Naive thymus-derived CD4-positive, alpha-beta T cell (primary cell): ENCODE results near the gene OR4K14. TPM values are rescaled to one million over a fixed set of nuclear protein-coding genes. Genes with fewer than 3 reads are reported as not detected.

Source experiments
- ATAC-seq: fragments of 150-1000 bp; cut with Tn5 transposase; 2 replicates; pipeline ENCODE4 v1.10.0; 2021; ENCODE audit warnings: mild to moderate bottlenecking, moderate library complexity
- CTCF ChIA-PET: fragments of 350-600 bp; sonication (Branson Sonifier 250); formaldehyde crosslinking; loops from one replicate; lab custom pipeline; 2021; ENCODE audit warnings: antibody characterized with exemption; lab: Charles Lee
- POLR2A ChIA-PET: fragments of 350-600 bp; sonication (Branson Sonifier 250); formaldehyde crosslinking; loops from one replicate; lab custom pipeline; 2021; ENCODE audit warnings: antibody characterized with exemption, inconsistent platforms; lab: Charles Lee
- DNase-seq, 9 donors: peaks; one replicate each; pipeline versions ENCODE4 v3.0.0 to v3.0.0-alpha.2; 2020 to 2022; ENCODE audit warnings: mixed read lengths in 1 of 9
- H3K27ac ChIP-seq: one replicate; pipeline ENCODE4 v1.7.0; 2013; ENCODE audit warnings: mild to moderate bottlenecking, low read depth, low read length, moderate library complexity
- H3K27me3 ChIP-seq, 2 donors: one replicate each; pipeline ENCODE4 v1.7.0; 2013; ENCODE audit warnings: low read length in 2 of 2, mild to moderate bottlenecking in 2 of 2, moderate library complexity in 2 of 2; ENCODE audit not compliant: control insufficient read depth in 2 of 2, insufficient read depth in 2 of 2
- H3K36me3 ChIP-seq, 3 experiments: 1 replicate in 2 of 3; 2 replicates in 1 of 3; pipeline ENCODE4 v1.7.0; 2013; ENCODE audit warnings: low read length in 3 of 3, mild to moderate bottlenecking in 3 of 3, moderate library complexity in 1 of 3; ENCODE audit not compliant: insufficient read depth in 3 of 3, control insufficient read depth in 2 of 3
- H3K4me1 ChIP-seq, 2 donors: one replicate each; pipeline ENCODE4 v1.7.0; 2013; ENCODE audit warnings: low read length in 2 of 2, mild to moderate bottlenecking in 2 of 2, moderate library complexity in 1 of 2; ENCODE audit not compliant: control insufficient read depth in 2 of 2, insufficient read depth in 2 of 2
- H3K4me3 ChIP-seq: 2 replicates; pipeline ENCODE4 v1.7.0; 2013; ENCODE audit warnings: mild to moderate bottlenecking, low read length
- H3K9me3 ChIP-seq, 3 experiments: 1 replicate in 2 of 3; 2 replicates in 1 of 3; pipeline ENCODE4 v1.7.0; 2013; ENCODE audit warnings: low read length in 3 of 3; ENCODE audit not compliant: control insufficient read depth in 2 of 3
- H3K27ac Mint-ChIP-seq, 9 donors: one replicate each; pipeline ENCODE4 v1.8.0; 2020 to 2022; ENCODE audit warnings: mixed read lengths in 9 of 9, mild to moderate bottlenecking in 8 of 9, moderate library complexity in 5 of 9, inconsistent platforms in 2 of 9
- H3K27me3 Mint-ChIP-seq, 5 donors: one replicate each; pipeline ENCODE4 v1.8.0; 2021 to 2022; ENCODE audit warnings: mixed read lengths in 5 of 5, mild to moderate bottlenecking in 1 of 5
- H3K36me3 Mint-ChIP-seq, 5 donors: one replicate each; pipeline ENCODE4 v1.8.0; 2020 to 2022; ENCODE audit warnings: mixed read lengths in 5 of 5, mild to moderate bottlenecking in 3 of 5, inconsistent platforms in 1 of 5
- H3K4me1 Mint-ChIP-seq, 7 donors: one replicate each; pipeline ENCODE4 v1.8.0; 2020 to 2022; ENCODE audit warnings: mixed read lengths in 7 of 7, mild to moderate bottlenecking in 3 of 7, inconsistent platforms in 1 of 7
- H3K4me3 Mint-ChIP-seq, 10 donors: one replicate each; pipeline ENCODE4 v1.8.0; 2020 to 2022; ENCODE audit warnings: mild to moderate bottlenecking in 10 of 10, mixed read lengths in 10 of 10, moderate library complexity in 6 of 10, inconsistent platforms in 2 of 10
- H3K9me3 Mint-ChIP-seq, 11 donors: one replicate each; pipeline ENCODE4 v1.8.0; 2020 to 2022; ENCODE audit warnings: mixed read lengths in 11 of 11, mild to moderate bottlenecking in 4 of 11, inconsistent platforms in 1 of 11, moderate library complexity in 1 of 11
- intact Hi-C, 2 donors: fragments of 100-400 bp; cut with micrococcal nuclease; formaldehyde crosslinking; loops; one replicate each; pipeline ENCODE4 v1.15.1; 2023
- polyA plus RNA-seq, 2 donors: library from polyadenylated mRNA; unstranded; fragments of 300-500 nt; fragmentation: Illumina TruSeq; gene quantifications; one replicate each; pipeline ENCODE4 v1.2.3, GENCODE V29; 2021
- total RNA-seq, 6 experiments: library from RNA in 5 of 6; stranded (reverse) in 5 of 6; gene quantifications; 1 replicate in 5 of 6; 2 replicates in 1 of 6; pipeline ENCODE4 v1.2.3 and lab custom pipeline; 2021 to 2026

Gene OR4K14
- total and polyA plus RNA-seq, 7 experiments from 2014 or later = not detected

DNA sequence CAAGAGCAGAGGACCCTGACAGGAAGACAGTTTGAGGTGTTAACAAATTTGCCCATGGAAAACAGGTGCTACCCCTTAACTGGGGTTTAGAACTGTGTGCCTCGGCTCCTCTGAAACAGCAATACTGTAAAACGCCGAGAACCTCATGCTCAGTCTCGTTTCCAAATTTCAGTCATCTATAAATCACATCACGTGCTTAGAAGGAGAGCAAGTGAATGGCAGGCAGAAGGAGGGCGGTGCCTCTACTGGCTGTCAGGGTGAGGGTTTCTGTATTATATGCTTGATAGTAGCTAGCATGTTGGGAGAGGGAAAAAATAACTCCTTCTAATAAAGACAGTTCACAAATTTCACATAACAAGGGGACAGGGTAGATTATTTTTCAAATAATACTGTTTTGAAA is 12.0 kb upstream of the OR4K14 start:
- ATAC-seq (no peak), DNase-seq (no peak)
- CTCF ChIA-PET = no interaction called here
- H3K9me3 Mint-ChIP-seq = peaks cover 0 to 3% (median 0%) of the 10 kb centered on the region in 11 donors
- Histone ChIP-seq H3K4me1 (no peaks in the 10 kb centered on the region), H3K27me3 (no peaks in the 10 kb centered on the region), H3K27ac (no peak overlapping the region), H3K36me3 (no peaks in the 10 kb centered on the region), H3K4me3 (no peak overlapping the region), H3K9me3 (no peaks in the 10 kb centered on the region)
- peak overlapping the region in 1 of 9 donors; percentile 34 for H3K27ac Mint-ChIP-seq
- peaks cover 0 to 7% (median 0%) of the 10 kb centered on the region in 5 donors for H3K27me3 Mint-ChIP-seq
- POLR2A ChIA-PET = no interaction called here
- intact Hi-C loops = no loop called here
- no peak overlapping the region for H3K4me3 Mint-ChIP-seq
- H3K4me1 Mint-ChIP-seq = no peaks in the 10 kb centered on the region
- H3K36me3 Mint-ChIP-seq = no peaks in the 10 kb centered on the region

DNA sequence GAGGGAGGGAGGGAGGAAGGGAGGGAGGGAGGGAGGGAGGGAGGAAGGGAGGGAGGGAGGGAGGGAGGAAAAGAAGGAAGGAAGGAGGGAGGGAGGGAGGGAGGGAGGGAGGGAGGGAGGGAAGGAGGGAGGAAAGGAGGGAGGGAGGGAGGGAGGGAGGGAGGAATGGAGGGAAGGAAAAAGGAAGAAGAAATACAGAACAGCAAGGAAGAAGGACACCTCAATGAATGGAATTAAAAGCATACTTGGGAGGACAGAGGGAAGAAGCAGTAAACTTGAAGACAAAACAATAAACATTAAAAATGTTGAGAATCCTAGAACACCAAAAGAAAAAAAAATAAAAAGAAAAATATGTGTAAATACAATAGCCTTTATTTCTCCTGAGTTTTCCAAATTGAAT is 11.0 kb downstream of the OR4K14 start:
- no peaks in the 10 kb centered on the region for H3K4me1 Mint-ChIP-seq
- Histone ChIP-seq H3K27ac (no peak overlapping the region), H3K27me3 (no peaks in the 10 kb centered on the region), H3K36me3 (no peaks in the 10 kb centered on the region), H3K4me1 (no peaks in the 10 kb centered on the region), H3K4me3 (no peak overlapping the region), H3K9me3 (no peaks in the 10 kb centered on the region)
- ChIA-PET POLR2A (no interaction called here), CTCF (no interaction called here)
- peak overlapping the region in 2 of 9 donors; percentile 64 to 74 for H3K27ac Mint-ChIP-seq
- no peak for ATAC-seq
- intact Hi-C loops = no loop called here
- H3K27me3 Mint-ChIP-seq = peaks cover 0 to 2% (median 0%) of the 10 kb centered on the region in 5 donors
- H3K36me3 Mint-ChIP-seq = peaks cover 0 to 8% (median 0%) of the 10 kb centered on the region in 5 donors
- DNase-seq = no peak
- peaks cover 0 to 34% (median 6%) of the 10 kb centered on the region in 11 donors for H3K9me3 Mint-ChIP-seq
- H3K4me3 Mint-ChIP-seq = no peak overlapping the region

DNA sequence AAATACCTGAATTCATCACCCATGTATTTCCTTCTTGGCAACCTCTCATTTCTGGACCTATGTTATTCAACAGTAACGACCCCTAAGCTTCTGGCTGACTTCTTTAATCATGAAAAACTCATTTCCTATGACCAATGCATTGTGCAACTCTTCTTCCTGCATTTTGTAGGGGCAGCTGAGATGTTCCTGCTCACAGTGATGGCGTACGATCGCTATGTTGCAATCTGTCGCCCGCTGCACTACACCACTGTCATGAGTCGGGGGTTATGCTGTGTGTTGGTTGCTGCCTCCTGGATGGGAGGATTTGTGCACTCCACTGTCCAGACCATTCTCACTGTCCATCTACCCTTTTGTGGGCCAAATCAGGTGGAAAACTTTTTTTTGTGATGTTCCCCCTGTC is 16.8 kb downstream of the OR4K14 start:
- CTCF ChIA-PET = no interaction called here
- Mint-ChIP-seq H3K36me3 (peaks cover 0 to 3% (median 0%) of the 10 kb centered on the region in 5 donors), H3K9me3 (peaks cover 0 to 12% (median 2%) of the 10 kb centered on the region in 11 donors), H3K4me1 (no peaks in the 10 kb centered on the region), H3K4me3 (no peak overlapping the region), H3K27ac (no peak overlapping the region), H3K27me3 (peaks cover 0 to 5% (median 0%) of the 10 kb centered on the region in 5 donors)
- Histone ChIP-seq H3K36me3 (no peaks in the 10 kb centered on the region), H3K4me3 (no peak overlapping the region), H3K27ac (no peak overlapping the region), H3K4me1 (no peaks in the 10 kb centered on the region), H3K9me3 (no peaks in the 10 kb centered on the region), H3K27me3 (no peaks in the 10 kb centered on the region)
- DNase-seq (no peak), ATAC-seq (peak; percentile 31)
- intact Hi-C loops = no loop called here
- POLR2A ChIA-PET = no interaction called here

DNA sequence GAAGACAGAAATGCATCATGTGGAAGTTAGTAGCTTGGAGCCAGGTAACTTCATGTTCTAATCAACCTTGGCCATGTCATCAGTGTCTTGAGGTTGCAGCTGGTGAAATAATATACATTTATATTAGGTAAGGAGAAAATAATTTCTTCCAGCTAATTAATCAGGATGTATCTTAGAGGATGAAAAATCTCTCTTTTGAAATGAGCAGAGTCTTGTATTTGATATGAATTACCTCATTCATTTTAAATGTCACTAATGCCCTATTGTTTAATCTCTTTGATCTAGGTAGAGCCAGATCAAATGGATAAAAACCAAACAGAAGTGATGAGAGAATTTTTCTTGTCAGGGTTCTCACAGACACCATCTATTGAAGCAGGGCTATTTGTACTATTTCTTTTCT is 17.2 kb downstream of the OR4K14 start, which contains the start of gene OR4Q2:
OR4Q2 (plus strand) TSS at position 301 of the 400 bp plus-strand sequence.
- Histone ChIP-seq H3K9me3 (no peaks in the 10 kb centered on the region), H3K36me3 (no peaks in the 10 kb centered on the region), H3K4me3 (no peak within 1 kb of the TSS), H3K4me1 (no peaks in the 10 kb centered on the region), H3K27me3 (no peaks in the 10 kb centered on the region), H3K27ac (no peak within 1 kb of the TSS)
- Mint-ChIP-seq H3K4me1 (no peaks in the 10 kb centered on the region), H3K36me3 (peaks cover 0 to 3% (median 0%) of the 10 kb centered on the region in 5 donors), H3K9me3 (peaks cover 0 to 8% (median 2%) of the 10 kb centered on the region in 11 donors), H3K27ac (peak within 1 kb of the TSS in 1 of 9 donors; percentile 9), H3K4me3 (no peak within 1 kb of the TSS), H3K27me3 (peaks cover 0 to 5% (median 0%) of the 10 kb centered on the region in 5 donors)
- ChIA-PET CTCF (no interaction called here), POLR2A (no interaction called here)
- ATAC-seq = no peak
- no peak for DNase-seq
- intact Hi-C loops = no loop called here

DNA sequence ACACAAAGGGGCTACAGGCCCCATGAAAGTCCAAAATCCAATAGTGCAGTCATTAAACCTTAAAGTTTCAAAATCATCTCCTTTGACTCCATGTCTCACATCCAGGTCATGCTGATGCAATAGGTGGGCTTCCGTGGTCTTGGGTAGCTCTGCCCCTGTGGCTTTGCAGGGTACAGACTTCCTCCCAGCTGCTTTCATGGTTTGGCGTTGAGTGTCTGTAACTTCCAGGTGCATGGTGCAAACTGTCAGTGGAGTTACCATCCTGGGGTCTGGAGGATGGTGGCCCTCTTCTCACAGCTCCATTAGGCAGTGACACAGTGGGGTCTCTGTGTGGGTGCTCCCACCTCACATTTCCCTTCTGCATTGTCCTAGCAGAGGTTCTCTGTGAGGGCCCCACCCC is 25.7 kb downstream of the OR4K14 start:
- Mint-ChIP-seq H3K4me1 (peaks cover 0 to 8% (median 0%) of the 10 kb centered on the region in 7 donors), H3K27me3 (no peaks in the 10 kb centered on the region), H3K9me3 (peaks cover 2 to 27% (median 8%) of the 10 kb centered on the region in 11 donors), H3K27ac (no peak overlapping the region), H3K36me3 (peaks cover 0 to 9% (median 4%) of the 10 kb centered on the region in 5 donors), H3K4me3 (no peak overlapping the region)
- ChIA-PET CTCF (no interaction called here), POLR2A (no interaction called here)
- ATAC-seq = no peak
- Histone ChIP-seq H3K4me3 (no peak overlapping the region), H3K4me1 (no peaks in the 10 kb centered on the region), H3K9me3 (no peaks in the 10 kb centered on the region), H3K27me3 (no peaks in the 10 kb centered on the region), H3K36me3 (no peaks in the 10 kb centered on the region), H3K27ac (no peak overlapping the region)
- no peak for DNase-seq
- intact Hi-C loops = loop anchor here in 1 of 2 donors (5.0 kb wide), 1 partner anchor 101 kb away; no protein-coding TSS in a partner anchor

DNA sequence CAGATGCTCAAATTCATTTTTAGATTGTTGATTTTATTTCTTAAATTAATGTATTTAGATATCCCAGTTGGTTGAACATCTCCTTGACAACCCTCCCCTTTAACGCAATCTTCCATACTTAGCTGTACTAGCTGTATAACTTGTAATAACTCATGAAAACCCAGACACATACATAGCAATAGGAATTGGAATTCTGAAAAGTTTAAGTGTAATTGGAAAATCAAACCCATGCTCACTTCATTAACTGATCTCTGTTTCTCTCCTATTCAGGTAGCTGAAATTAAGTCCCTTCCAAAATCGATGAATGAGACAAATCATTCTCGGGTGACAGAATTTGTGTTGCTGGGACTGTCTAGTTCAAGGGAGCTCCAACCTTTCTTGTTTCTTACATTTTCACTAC is 43.8 kb downstream of the OR4K14 start, which contains the start of gene OR4K15:
OR4K15 (plus strand) TSS at position 301 of the 400 bp plus-strand sequence; CDS start at position 301, 0 bp downstream.
- Histone ChIP-seq H3K27ac (no peak within 1 kb of the TSS), H3K9me3 (no peaks in the 10 kb centered on the region), H3K4me1 (peaks cover 7 to 24% of the 10 kb centered on the region in 2 donors), H3K27me3 (no peaks in the 10 kb centered on the region), H3K4me3 (no peak within 1 kb of the TSS), H3K36me3 (no peaks in the 10 kb centered on the region)
- CTCF ChIA-PET = no interaction called here
- H3K27me3 Mint-ChIP-seq = no peaks in the 10 kb centered on the region
- peaks cover 1 to 21% (median 7%) of the 10 kb centered on the region in 11 donors for H3K9me3 Mint-ChIP-seq
- peaks cover 6 to 56% (median 43%) of the 10 kb centered on the region in 7 donors for H3K4me1 Mint-ChIP-seq
- no peak for DNase-seq
- ATAC-seq = no peak
- H3K27ac Mint-ChIP-seq = peak within 1 kb of the TSS; percentile 34 to 92 (median 80)
- POLR2A ChIA-PET = no interaction called here
- peaks cover 0 to 7% (median 3%) of the 10 kb centered on the region in 5 donors for H3K36me3 Mint-ChIP-seq
- intact Hi-C loops = loop anchor here in 1 of 2 donors (2.0 kb wide), 1 partner anchor 22 kb away; no protein-coding TSS in a partner anchor
- H3K4me3 Mint-ChIP-seq = peak within 1 kb of the TSS in 9 of 10 donors; percentile 42 to 65 (median 60)

DNA sequence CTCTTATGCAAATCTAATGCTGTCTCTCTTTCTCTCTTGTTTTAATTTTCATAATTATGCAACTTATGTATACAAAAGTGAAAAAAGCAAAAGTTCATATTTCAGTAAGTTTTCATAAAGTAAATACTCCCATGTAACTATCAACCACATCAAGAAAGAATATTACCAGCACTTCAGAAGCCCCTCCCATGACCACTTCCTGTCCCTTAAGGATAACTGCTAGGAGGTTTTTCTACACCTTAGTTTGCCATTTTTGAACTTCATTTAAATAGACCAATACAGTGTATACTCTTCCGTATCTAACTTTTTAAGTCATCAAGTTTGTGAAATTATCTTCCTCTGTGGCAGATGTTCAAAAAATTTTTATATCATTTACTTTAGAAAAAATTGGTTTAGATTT is 44.3 kb downstream of the OR4K14 start:
- H3K9me3 Mint-ChIP-seq = peaks cover 0 to 18% (median 5%) of the 10 kb centered on the region in 11 donors
- peaks cover 0 to 7% (median 3%) of the 10 kb centered on the region in 5 donors for H3K36me3 Mint-ChIP-seq
- H3K36me3 ChIP-seq = no peaks in the 10 kb centered on the region
- intact Hi-C loops = loop anchor here in 1 of 2 donors (2.0 kb wide), 1 partner anchor 22 kb away; no protein-coding TSS in a partner anchor
- ATAC-seq = peak; percentile 97
- no peak overlapping the region for H3K4me3 ChIP-seq
- H3K4me3 Mint-ChIP-seq = peak overlapping the region in 9 of 10 donors; percentile 42 to 65 (median 60)
- no peak overlapping the region for H3K27ac ChIP-seq
- ChIA-PET POLR2A (no interaction called here), CTCF (no interaction called here)
- H3K4me1 ChIP-seq = peaks cover 7 to 24% of the 10 kb centered on the region in 2 donors
- H3K27me3 Mint-ChIP-seq = no peaks in the 10 kb centered on the region
- peak in 7 of 9 donors; percentile 43 to 80 (median 74) for DNase-seq
- H3K27me3 ChIP-seq = no peaks in the 10 kb centered on the region
- H3K27ac Mint-ChIP-seq = peak overlapping the region in 8 of 9 donors; percentile 39 to 92 (median 80)
- H3K4me1 Mint-ChIP-seq = peaks cover 6 to 55% (median 39%) of the 10 kb centered on the region in 7 donors
- H3K9me3 ChIP-seq = no peaks in the 10 kb centered on the region
